HepG2 (cell line): ENCODE data around the gene POMGNT2. TPM values are rescaled to one million over a fixed set of nuclear protein-coding genes. Genes with fewer than 3 reads are reported as not detected.

Experiments used
- ATAC-seq: fragments of 200-7000 bp; cut with Tn5 transposase; 3 replicates; pipeline ENCODE4 v1.9.1; 2020; ENCODE audit warnings: mild to moderate bottlenecking, moderate library complexity
- BruUV-seq: library from RNA; stranded (reverse); fragments of 400-500 nt; replicated peaks from 2 replicates; lab custom pipeline; 2021; lab: Mats Ljungman, UMichigan
- CTCF ChIA-PET: fragments of 300-600 bp; formaldehyde crosslinking; extraction: SDS; loops from one replicate; lab custom pipeline; 2021; ENCODE audit warnings: low total read pairs, inconsistent platforms, low intra/inter-chr PET ratio; lab: Yijun Ruan, JAX
- POLR2A ChIA-PET: fragments of 350-600 bp; sonication (Branson Sonifier 250); formaldehyde crosslinking; loops from one replicate; lab custom pipeline; 2020; ENCODE audit warnings: antibody characterized with exemption, inconsistent platforms; lab: Yijun Ruan, JAX
- DNase-seq: peaks from one replicate; pipeline ENCODE4 v3.0.0-alpha.2; 2015; ENCODE audit warnings: low spot score
- FAIRE-seq: peaks from 3 replicates; lab custom pipeline; 2011; peaks lifted over from hg19 to GRCh38; lab: Jason Lieb, UNC
- H2AFZ ChIP-seq: one replicate; pipeline ENCODE4 v1.6.1; 2011; ENCODE audit warnings: low read length, inconsistent platforms
- H3K27ac ChIP-seq: fragments of 300-600 bp; 3 replicates; pipeline ENCODE4 v1.8.0; 2011; ENCODE audit warnings: mixed run types, mild to moderate bottlenecking, mixed read lengths, low read length, inconsistent platforms; ENCODE audit not compliant: insufficient read depth; ENCODE audit errors: extremely low read length
- H3K27me3 ChIP-seq, 2 experiments: fragments of 200-600 bp in 1 of 2; 2 replicates in 1 of 2; 3 replicates in 1 of 2; pipeline versions ENCODE4 v1.6.0 to v1.8.0; 2011; ENCODE audit warnings: low read length in 2 of 2, mild to moderate bottlenecking in 2 of 2, moderate library complexity in 2 of 2, inconsistent platforms in 1 of 2; ENCODE audit not compliant: insufficient read depth in 2 of 2, control insufficient read depth in 1 of 2
- H3K36me3 ChIP-seq, 2 experiments: fragments of 200-600 bp in 1 of 2; replicated peaks in 1 of 2; 2 replicates in 1 of 2; 3 replicates in 1 of 2; pipeline versions ENCODE4 v1.5.1 to v1.8.0; 2011; ENCODE audit warnings: low read length in 2 of 2, inconsistent platforms in 1 of 2; ENCODE audit not compliant: insufficient read depth in 2 of 2, control insufficient read depth in 1 of 2
- H3K4me1 ChIP-seq: 2 replicates; pipeline ENCODE4 v1.5.1; 2012; ENCODE audit warnings: low read length, inconsistent platforms; ENCODE audit not compliant: insufficient read depth
- H3K4me2 ChIP-seq: 2 replicates; pipeline ENCODE4 v1.6.0; 2011; ENCODE audit warnings: low read depth, low read length, inconsistent platforms
- H3K4me3 ChIP-seq, 3 experiments: fragments of 200-600 bp in 1 of 3; sonication (generic), shearing (Covaris generic) in 1 of 3; replicated peaks in 1 of 3; 2 replicates each; pipeline ENCODE4 v1.5.1; 2011 to 2016; ENCODE audit warnings: low read length in 3 of 3, inconsistent platforms in 2 of 3, low read depth in 2 of 3, mild to moderate bottlenecking in 2 of 3, control low read depth in 1 of 3, mixed read lengths in 1 of 3; ENCODE audit not compliant: insufficient read depth in 1 of 3
- H3K79me2 ChIP-seq: one replicate; pipeline ENCODE4 v1.6.1; 2011; ENCODE audit warnings: low read length, inconsistent platforms; ENCODE audit not compliant: insufficient read depth
- H3K9ac ChIP-seq: 2 replicates; pipeline ENCODE4 v1.6.0; 2011; ENCODE audit warnings: mild to moderate bottlenecking, low read depth, low read length, inconsistent platforms; ENCODE audit not compliant: insufficient read depth
- H3K9me3 ChIP-seq: 2 replicates; pipeline ENCODE4 v1.5.1; 2012; ENCODE audit warnings: mild to moderate bottlenecking, low read length
- H4K20me1 ChIP-seq: 2 replicates; pipeline ENCODE4 v1.6.0; 2011; ENCODE audit warnings: inconsistent platforms, mild to moderate bottlenecking, low read length, moderate library complexity; ENCODE audit not compliant: insufficient read depth
- ATAD3A ChIP-seq: sonication (generic); formaldehyde crosslinking; IDR thresholded peaks from 2 replicates; pipeline ENCODE4 v1.4.0; 2020; ENCODE audit warnings: missing genetic modification reagents
- CCAR2 ChIP-seq: fragments of 200-400 bp; formaldehyde crosslinking; optimal IDR thresholded peaks from 2 replicates; pipeline ENCODE3; 2018; ENCODE audit warnings: low read depth, mild to moderate bottlenecking, low read length, moderate library complexity
- FLYWCH1 ChIP-seq: sonication (generic); formaldehyde crosslinking; IDR thresholded peaks from 2 replicates; pipeline ENCODE4 v1.8.1; 2023; ENCODE audit warnings: mild to moderate bottlenecking, missing genetic modification reagents
- PRDM15 ChIP-seq: sonication (generic); formaldehyde crosslinking; IDR thresholded peaks from 2 replicates; pipeline ENCODE4 v1.4.0; 2020; ENCODE audit warnings: missing genetic modification reagents
- RNF219 ChIP-seq: sonication (generic); formaldehyde crosslinking; IDR thresholded peaks from 2 replicates; pipeline ENCODE4 v1.5.0; 2020; ENCODE audit warnings: mild to moderate bottlenecking, missing genetic modification reagents
- SAP130 ChIP-seq: IDR thresholded peaks from 2 replicates; pipeline ENCODE4 v1.6.1; 2016; ENCODE audit warnings: low read depth
- TCF7L2 ChIP-seq: IDR thresholded peaks from 2 replicates; pipeline ENCODE4 v1.6.1; 2011; ENCODE audit warnings: mild to moderate bottlenecking, low read depth, low read length, moderate library complexity
- ZNF382 ChIP-seq: sonication (generic); formaldehyde crosslinking; IDR thresholded peaks from 2 replicates; pipeline ENCODE4 v1.5.0; 2020; ENCODE audit warnings: missing genetic modification reagents, mild to moderate bottlenecking, borderline replicate concordance
- ZNF496 ChIP-seq: sonication (generic); formaldehyde crosslinking; IDR thresholded peaks from 2 replicates; pipeline ENCODE4 v1.8.1; 2023; ENCODE audit warnings: mild to moderate bottlenecking, moderate library complexity, missing genetic modification reagents; ENCODE audit not compliant: insufficient replicate concordance
- ZNF644 ChIP-seq: IDR thresholded peaks from 2 replicates; pipeline ENCODE4 v1.6.1; 2016; ENCODE audit warnings: low read depth
- ZNF839 ChIP-seq: sonication (generic); formaldehyde crosslinking; IDR thresholded peaks from 2 replicates; pipeline ENCODE4 v1.4.0; 2020; ENCODE audit warnings: missing genetic modification reagents, mild to moderate bottlenecking, borderline replicate concordance
- ZNF878 ChIP-seq: sonication (generic); formaldehyde crosslinking; IDR thresholded peaks from 2 replicates; pipeline ENCODE4 v1.8.1; 2023; ENCODE audit warnings: mild to moderate bottlenecking, missing genetic modification reagents, moderate library complexity
- WGBS: methylation state at CpG from one replicate; pipeline ENCODE4 v1.1.6; 2017; ENCODE audit warnings: low lambda C conversion rate; 5-methylcytosine and 5-hydroxymethylcytosine counted together
- in situ Hi-C: cut with HindIII; loops from 2 replicates; pipeline ENCODE4 v1.10.0; 2017; ENCODE audit warnings: low pct_unique_long_range_greater_than_20kb; ENCODE audit not compliant: extremely low pct_ligation_motif_present
- intact Hi-C: fragments of 100-400 bp; cut with micrococcal nuclease; formaldehyde crosslinking; loops from one replicate; pipeline ENCODE4 v1.10.0; 2022; ENCODE audit not compliant: unreplicated experiment
- polyA plus RNA-seq, 8 experiments: library from polyadenylated mRNA; depleted of rRNA in 3 of 8; stranded (reverse) in 7 of 8; unstranded in 1 of 8; fragments of >200 nt; fragmentation: Illumina TruSeq in 4 of 8; extraction: Trizol in 4 of 8; gene quantifications; 2 replicates each; pipeline versions ENCODE4 v1.2.1 to v1.2.3, GENCODE V29; 2011 to 2016; ENCODE audit warnings: low read depth in 4 of 8, missing spikeins in 1 of 8, mixed read lengths in 1 of 8; ENCODE audit not compliant: insufficient read depth in 1 of 8
- total RNA-seq, 5 experiments: library from RNA; depleted of rRNA; stranded (reverse); fragments of >200 nt; fragmentation: Illumina TruSeq; extraction: Trizol; gene quantifications; 2 replicates each; pipeline ENCODE4 v1.2.3, GENCODE V29; 2016; ENCODE audit warnings: low read depth in 1 of 5
- TF ChIP-seq, protein P1 (sequence below): sonication (generic); formaldehyde crosslinking; IDR thresholded peaks from 2 replicates; pipeline ENCODE4 v1.4.0; 2020; ENCODE audit warnings: missing genetic modification reagents, borderline replicate concordance

Gene POMGNT2
- total and polyA plus RNA-seq, 2 of the 13 experiments (the other 11 are each of a cell fraction or from before 2014, with no cell fraction given): 10.5 to 12.4 TPM

GRCh38 chr3:43094381-43094780 lies 11.5 kb downstream of the POMGNT2 start (continued):
- TF ChIP-seq, protein P1, sequence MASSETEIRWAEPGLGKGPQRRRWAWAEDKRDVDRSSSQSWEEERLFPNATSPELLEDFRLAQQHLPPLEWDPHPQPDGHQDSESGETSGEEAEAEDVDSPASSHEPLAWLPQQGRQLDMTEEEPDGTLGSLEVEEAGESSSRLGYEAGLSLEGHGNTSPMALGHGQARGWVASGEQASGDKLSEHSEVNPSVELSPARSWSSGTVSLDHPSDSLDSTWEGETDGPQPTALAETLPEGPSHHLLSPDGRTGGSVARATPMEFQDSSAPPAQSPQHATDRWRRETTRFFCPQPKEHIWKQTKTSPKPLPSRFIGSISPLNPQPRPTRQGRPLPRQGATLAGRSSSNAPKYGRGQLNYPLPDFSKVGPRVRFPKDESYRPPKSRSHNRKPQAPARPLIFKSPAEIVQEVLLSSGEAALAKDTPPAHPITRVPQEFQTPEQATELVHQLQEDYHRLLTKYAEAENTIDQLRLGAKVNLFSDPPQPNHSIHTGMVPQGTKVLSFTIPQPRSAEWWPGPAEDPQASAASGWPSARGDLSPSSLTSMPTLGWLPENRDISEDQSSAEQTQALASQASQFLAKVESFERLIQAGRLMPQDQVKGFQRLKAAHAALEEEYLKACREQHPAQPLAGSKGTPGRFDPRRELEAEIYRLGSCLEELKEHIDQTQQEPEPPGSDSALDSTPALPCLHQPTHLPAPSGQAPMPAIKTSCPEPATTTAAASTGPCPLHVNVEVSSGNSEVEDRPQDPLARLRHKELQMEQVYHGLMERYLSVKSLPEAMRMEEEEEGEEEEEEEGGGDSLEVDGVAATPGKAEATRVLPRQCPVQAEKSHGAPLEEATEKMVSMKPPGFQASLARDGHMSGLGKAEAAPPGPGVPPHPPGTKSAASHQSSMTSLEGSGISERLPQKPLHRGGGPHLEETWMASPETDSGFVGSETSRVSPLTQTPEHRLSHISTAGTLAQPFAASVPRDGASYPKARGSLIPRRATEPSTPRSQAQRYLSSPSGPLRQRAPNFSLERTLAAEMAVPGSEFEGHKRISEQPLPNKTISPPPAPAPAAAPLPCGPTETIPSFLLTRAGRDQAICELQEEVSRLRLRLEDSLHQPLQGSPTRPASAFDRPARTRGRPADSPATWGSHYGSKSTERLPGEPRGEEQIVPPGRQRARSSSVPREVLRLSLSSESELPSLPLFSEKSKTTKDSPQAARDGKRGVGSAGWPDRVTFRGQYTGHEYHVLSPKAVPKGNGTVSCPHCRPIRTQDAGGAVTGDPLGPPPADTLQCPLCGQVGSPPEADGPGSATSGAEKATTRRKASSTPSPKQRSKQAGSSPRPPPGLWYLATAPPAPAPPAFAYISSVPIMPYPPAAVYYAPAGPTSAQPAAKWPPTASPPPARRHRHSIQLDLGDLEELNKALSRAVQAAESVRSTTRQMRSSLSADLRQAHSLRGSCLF (CRISPR knock-in tag): no peak
- no peak for TF ChIP-seq FLYWCH1
- no peak for TF ChIP-seq ZNF878 (CRISPR knock-in tag)
- no peak for TF ChIP-seq RNF219 (CRISPR knock-in tag)
- no peak for TF ChIP-seq ZNF644 (CRISPR knock-in tag)

- no peak for FAIRE-seq
- Histone ChIP-seq H3K27me3 (no peaks in the 10 kb centered on the region), H3K4me1 (peaks cover 8% of the 10 kb centered on the region), H3K4me3 (no peak overlapping the region), H3K9ac (no peak overlapping the region), H3K4me2 (no peak overlapping the region), H3K36me3 (no peaks in the 10 kb centered on the region), H3K9me3 (no peaks in the 10 kb centered on the region), H3K79me2 (no peaks in the 10 kb centered on the region), H4K20me1 (no peaks in the 10 kb centered on the region), H3K27ac (no peak overlapping the region), H2AFZ (no peak overlapping the region)
- in situ Hi-C loops: no loop called here
- ATAC-seq: no peak
- no TSS peak for BruUV-seq
- DNase-seq: no peak
- POLR2A ChIA-PET: no interaction called here
- CTCF ChIA-PET: no interaction called here
- 79% methylated on average over 2 of the region's 2 CpGs for WGBS
- intact Hi-C loops: no loop called here
- TF ChIP-seq ZNF382 (CRISPR knock-in tag): no peak
- no peak for TF ChIP-seq TCF7L2
- TF ChIP-seq ATAD3A: no peak
- TF ChIP-seq CCAR2: no peak
- no peak for TF ChIP-seq ZNF496 (CRISPR knock-in tag)
- no peak for TF ChIP-seq SAP130 (CRISPR knock-in tag)
- no peak for TF ChIP-seq ZNF839 (CRISPR knock-in tag)
- no peak for TF ChIP-seq PRDM15
Measured at GRCh38 chr3:43093974-43094373, 11.9 kb downstream of the POMGNT2 start.
